HCT116 (cell line): ENCODE data around the gene CNDP1.

Experiments
- CTCF ChIP-seq, 3 experiments: fragments of 200-600 bp in 1 of 3; sonication (generic) in 1 of 3; IDR thresholded peaks in 2 of 3; conservative IDR thresholded peaks in 1 of 3; 2 replicates each; pipeline ENCODE4 v1.5.1; 2012 to 2017; ENCODE audit warnings: low read depth in 2 of 3, low read length in 2 of 3, antibody characterized with exemption in 1 of 3, borderline replicate concordance in 1 of 3, control low read depth in 1 of 3, mild to moderate bottlenecking in 1 of 3, mixed read lengths in 1 of 3, mixed run types in 1 of 3, moderate library complexity in 1 of 3; ENCODE audit not compliant: insufficient read depth in 1 of 3
- EGR1 ChIP-seq: IDR thresholded peaks from 2 replicates; pipeline ENCODE4 v1.6.1; 2012; ENCODE audit warnings: low read depth
- EZH2phosphoT487 ChIP-seq: fragments of 200-600 bp; IDR thresholded peaks from 2 replicates; pipeline ENCODE4 v1.6.1; 2018; ENCODE audit warnings: antibody characterized with exemption, borderline replicate concordance
- MAX ChIP-seq: IDR thresholded peaks from 2 replicates; pipeline ENCODE4 v1.6.1; 2012
- YY1 ChIP-seq: IDR thresholded peaks from 2 replicates; pipeline ENCODE4 v1.6.1; 2011; ENCODE audit warnings: low read length, low read depth, moderate library complexity, mild to moderate bottlenecking; ENCODE audit not compliant: insufficient replicate concordance; ENCODE audit errors: extremely low read depth
- ZNF274 ChIP-seq: fragments of 200-500 bp; sonication (Bioruptor generic); IDR thresholded peaks from 2 replicates; pipeline ENCODE4 v1.6.1; 2014; ENCODE audit warnings: mild to moderate bottlenecking, low read depth, low read length, inconsistent platforms

GRCh38 chr18:74500372-74500771, 33.9 kb upstream of the CNDP1 start:
- TF ChIP-seq CTCF (IDR thresholded peaks at IDR 0.05 in 2 of 3, conservative IDR thresholded peaks at IDR 0.05 in 1 of 3; ENCODE audit: borderline replicate concordance in 1 of 3, insufficient read depth in 1 of 3, low read depth in 2 of 3, low read length in 2 of 3) (no peak), EGR1 (no peak), ZNF274 (no peak), YY1 (no peak), EZH2phosphoT487 (no peak), MAX (no peak)
